Muscle of back (tissue), 11 donors: ENCODE data around the gene MAB21L3. TPM values are rescaled to one million over a fixed set of nuclear protein-coding genes. Genes with fewer than 3 reads are reported as not detected.
A peak's percentile ranks its signal among the peaks of the same experiment; 100 is the strongest.

ENCODE experiments used
- DNase-seq, 3 donors: peaks; one replicate each; pipeline versions ENCODE4 v3.0.0 to v3.0.0-alpha.2; 2013
- polyA plus RNA-seq, 10 donors: library from polyadenylated mRNA; unstranded; fragments of 120-200 nt; gene quantifications; one replicate each; pipeline ENCODE4 v1.2.1, GENCODE V29; 2013; ENCODE audit not compliant: insufficient read length in 10 of 10

The MAB21L3 gene
- polyA plus RNA-seq, 10 donors, result 0.57 to 0.87 TPM; not detected in 8

DNA sequence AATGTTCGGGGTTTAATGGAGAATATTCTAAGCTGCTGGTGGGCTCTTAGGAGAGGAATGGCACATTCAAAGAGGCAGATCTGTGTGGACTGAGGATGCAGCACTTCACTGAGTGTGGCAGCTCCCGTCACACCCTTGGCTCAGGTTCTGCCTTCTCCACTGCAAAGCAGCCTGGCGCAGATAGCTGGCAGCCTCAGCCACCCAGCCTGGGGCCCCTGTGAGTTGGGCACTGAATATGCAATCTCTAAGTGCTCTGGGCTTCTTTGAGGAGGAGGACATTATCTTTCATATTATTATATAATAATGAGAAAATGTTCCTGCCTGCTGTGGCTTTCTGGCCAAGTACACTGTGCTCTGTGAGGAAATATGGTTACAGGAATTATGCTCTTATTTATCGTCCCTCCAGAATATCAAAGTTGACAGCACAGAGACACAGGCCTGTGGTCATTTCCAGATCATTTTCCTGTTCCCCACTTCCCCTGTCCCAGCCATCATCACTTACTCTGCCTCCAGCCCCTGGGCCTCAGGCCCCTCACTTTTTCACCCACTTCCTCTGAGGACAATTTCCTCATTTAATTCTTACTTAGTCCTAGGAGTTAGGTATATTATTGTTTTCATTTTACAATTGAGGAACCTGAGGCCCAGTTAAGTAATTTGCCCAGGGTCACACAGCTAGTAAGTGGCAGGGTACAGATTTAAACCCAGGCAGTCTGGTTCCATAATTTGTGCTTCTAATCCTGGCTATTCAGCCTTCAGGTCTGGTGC is 53.6 kb downstream of the MAB21L3 start:
- peak in 1 of 3 donors; percentile 22 for DNase-seq

DNA sequence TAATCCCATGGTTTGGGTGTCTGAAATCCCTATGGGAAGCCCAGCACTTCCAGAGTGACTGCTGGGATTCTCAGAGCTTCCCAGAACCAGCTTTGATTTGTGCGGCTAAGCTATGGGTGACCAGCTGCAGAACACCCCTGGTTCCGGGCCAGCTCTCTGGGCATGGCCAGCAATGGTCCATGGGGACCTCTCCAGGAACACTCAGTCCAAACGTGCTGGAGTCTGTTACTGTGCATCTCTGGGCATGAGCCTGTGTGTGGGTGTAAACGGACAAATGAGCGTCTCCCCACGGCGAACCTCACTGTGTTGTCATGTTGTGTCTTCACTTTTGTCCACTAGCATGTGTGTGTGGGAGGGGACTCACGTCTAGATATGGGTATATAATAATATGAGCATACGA is 54.4 kb downstream of the MAB21L3 start:
- no peak for DNase-seq

- DNase-seq, result no peak
Observed at GRCh38 chr1:116166011-116166571, 54.9 kb downstream of the MAB21L3 start.

DNA sequence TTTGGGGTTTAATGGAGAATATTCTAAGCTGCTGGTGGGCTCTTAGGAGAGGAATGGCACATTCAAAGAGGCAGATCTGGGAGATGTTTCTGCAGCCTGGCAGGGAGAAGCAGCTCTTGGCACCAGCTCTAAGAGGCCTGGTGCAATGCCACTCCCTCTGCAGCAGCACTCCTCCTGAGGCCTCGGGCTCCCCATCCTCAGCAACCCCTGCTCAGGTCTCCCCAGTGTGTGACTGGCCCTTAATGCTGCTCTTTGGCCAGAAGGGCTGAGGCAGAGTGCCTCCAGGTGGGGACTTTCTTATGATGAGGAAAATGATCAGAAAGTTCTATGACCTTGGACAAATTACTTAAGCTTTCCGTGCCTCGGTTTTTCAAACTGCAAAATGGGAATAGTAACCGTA is 55.5 kb downstream of the MAB21L3 start:
- no peak for DNase-seq

GRCh38 chr1:116167625-116168276 is 56.6 kb downstream of the MAB21L3 start:
- peak; percentile 10 to 50 (median 18) for DNase-seq

GRCh38 chr1:116168277-116169032 is 57.3 kb downstream of the MAB21L3 start:
- peak; percentile 62 to 89 (median 74) for DNase-seq

DNA sequence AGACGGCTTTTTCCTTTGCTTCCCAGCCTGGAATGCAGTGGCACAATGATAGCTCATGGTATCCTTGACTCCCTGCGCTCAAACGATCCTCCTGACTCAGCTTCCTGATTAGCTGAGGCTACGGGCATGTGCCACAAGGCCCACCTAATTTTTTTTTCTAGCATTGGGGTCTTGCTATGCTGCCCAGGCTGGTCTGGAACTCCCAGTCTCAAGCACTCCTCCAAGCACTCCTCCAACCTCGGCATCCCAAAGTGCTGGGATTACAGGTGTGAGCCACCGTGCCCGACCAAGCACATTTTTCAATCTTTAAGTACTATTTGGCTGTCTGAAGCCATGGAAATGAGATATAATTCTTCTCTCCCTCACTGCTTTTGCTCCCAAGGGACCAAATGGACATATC is 58.7 kb downstream of the MAB21L3 start:
- no peak for DNase-seq

DNA sequence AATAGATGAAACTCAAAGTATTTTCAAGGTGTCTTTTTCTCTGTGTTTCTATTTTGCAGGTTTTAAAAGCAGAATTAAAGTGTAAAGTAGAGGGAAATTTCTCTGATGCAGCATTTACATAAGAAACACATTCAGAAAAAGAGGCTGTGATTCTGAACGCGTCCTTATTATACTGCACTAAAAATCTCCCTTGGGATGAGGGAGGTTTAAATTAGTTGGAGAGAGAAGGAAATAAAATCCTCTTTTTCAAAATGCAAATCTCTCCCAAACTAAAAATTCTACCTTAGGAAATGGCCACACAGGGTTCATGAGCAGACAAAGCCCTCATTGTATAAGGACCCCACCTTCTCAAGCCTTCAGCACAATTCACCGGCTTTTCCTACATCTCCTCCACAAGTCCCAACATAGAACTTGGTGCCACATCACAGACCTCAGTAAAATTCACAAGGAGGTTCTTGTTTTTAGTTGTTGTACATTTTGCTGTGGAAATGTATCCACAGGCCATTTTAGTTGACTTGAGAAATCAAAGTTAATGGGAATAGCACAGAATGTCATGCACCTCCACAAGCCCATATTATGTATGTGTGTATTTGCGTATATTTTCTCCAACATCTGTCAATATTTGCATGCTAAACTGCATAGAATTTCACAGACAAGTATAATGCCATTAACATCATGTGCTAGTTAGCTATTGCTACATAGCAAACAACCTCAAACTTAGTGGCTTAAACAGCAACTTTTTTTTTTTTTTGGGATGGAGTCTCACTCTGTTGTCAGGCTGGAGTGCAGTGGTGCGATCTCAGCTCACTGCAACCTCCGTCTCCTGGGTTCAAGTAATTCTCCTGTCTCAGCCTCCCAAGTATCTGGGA is 59.8 kb downstream of the MAB21L3 start:
- DNase-seq, result no peak

GRCh38 chr1:116172666-116173065 is 61.5 kb downstream of the MAB21L3 start:
- DNase-seq, result no peak

- DNase-seq, result no peak
Observed at GRCh38 chr1:116175611-116176010, 64.4 kb downstream of the MAB21L3 start.

- DNase-seq, result no peak
Observed at GRCh38 chr1:116176306-116176789, 65.1 kb downstream of the MAB21L3 start.

- no peak for DNase-seq
Observed at GRCh38 chr1:116177861-116178260, 66.7 kb downstream of the MAB21L3 start.

GRCh38 chr1:116178837-116179236 is 67.6 kb downstream of the MAB21L3 start:
- no peak for DNase-seq

- no peak for DNase-seq
Observed at GRCh38 chr1:116179419-116179818, 68.2 kb downstream of the MAB21L3 start.

GRCh38 chr1:116179964-116180363 is 68.8 kb downstream of the MAB21L3 start:
- no peak for DNase-seq

- DNase-seq, result no peak
Observed at GRCh38 chr1:116182019-116182714, 71.0 kb downstream of the MAB21L3 start.
